SU-DHL-6 (cell line): Measurements from ENCODE around the gene CBFA2T3.

Experiments
- H2AFZ ChIP-seq: fragments of 200-600 bp; sonication (generic); 2 replicates; pipeline ENCODE4 v1.6.1; 2014; ENCODE audit warnings: low read depth, mild to moderate bottlenecking, moderate library complexity, mixed read lengths, antibody characterized with exemption, low read length; ENCODE audit not compliant: severe bottlenecking
- H3F3A ChIP-seq: fragments of 200-600 bp; shearing (Covaris generic); 2 replicates; pipeline ENCODE4 v1.6.0; 2016; ENCODE audit warnings: antibody characterized with exemption, mild to moderate bottlenecking; ENCODE audit not compliant: insufficient read depth
- H3K27ac ChIP-seq: fragments of 200-600 bp; sonication (generic); 2 replicates; pipeline ENCODE4 v1.5.1; 2016; ENCODE audit warnings: low read depth, mild to moderate bottlenecking, low read length, moderate library complexity, mixed read lengths
- H3K27me3 ChIP-seq: fragments of 200-600 bp; sonication (generic), shearing (Covaris generic); 2 replicates; pipeline ENCODE4 v1.6.0; 2014; ENCODE audit warnings: mild to moderate bottlenecking, low read length
- H3K36me3 ChIP-seq: fragments of 200-600 bp; sonication (generic); 2 replicates; pipeline ENCODE4 v1.6.1; 2014; ENCODE audit warnings: mild to moderate bottlenecking, low read length, mixed read lengths
- H3K4me2 ChIP-seq: fragments of 300-600, 200-600 bp; shearing (Covaris generic), sonication (generic); 2 replicates; pipeline ENCODE4 v1.6.0; 2014; ENCODE audit warnings: low read length, low read depth, mild to moderate bottlenecking; ENCODE audit not compliant: poor library complexity, severe bottlenecking
- H3K4me3 ChIP-seq: fragments of 200-600 bp; sonication (generic); 2 replicates; pipeline ENCODE4 v1.5.1; 2014; ENCODE audit warnings: antibody characterized with exemption, low read length, mild to moderate bottlenecking, mixed read lengths; ENCODE audit not compliant: insufficient read depth, poor library complexity, severe bottlenecking
- H3K79me2 ChIP-seq: fragments of 200-600 bp; sonication (generic); 2 replicates; pipeline ENCODE4 v1.6.1; 2014; ENCODE audit warnings: mild to moderate bottlenecking, low read length, moderate library complexity; ENCODE audit not compliant: insufficient read depth
- H3K9ac ChIP-seq: fragments of 200-600 bp; sonication (generic); 2 replicates; pipeline ENCODE4 v1.7.0; 2014; ENCODE audit warnings: mild to moderate bottlenecking, low read length
- H3K9me2 ChIP-seq: fragments of 200-600 bp; sonication (generic); replicated peaks from 2 replicates; pipeline ENCODE4 v1.6.1; 2014; ENCODE audit warnings: low read length; ENCODE audit not compliant: insufficient read depth
- H3K9me3 ChIP-seq: fragments of 200-600 bp; sonication (generic); 2 replicates; pipeline ENCODE4 v1.6.1; 2014; ENCODE audit warnings: low read length, mixed read lengths; ENCODE audit not compliant: insufficient read depth
- H4K20me1 ChIP-seq: fragments of 200-600 bp; sonication (generic); 2 replicates; pipeline ENCODE4 v1.6.1; 2014; ENCODE audit warnings: low read depth, mild to moderate bottlenecking, antibody characterized with exemption, low read length, moderate library complexity, mixed read lengths
- EZH2phosphoT487 ChIP-seq: fragments of 200-600 bp; sonication (generic), shearing (Covaris generic); conservative IDR thresholded peaks from 2 replicates; pipeline ENCODE4 v1.6.1; 2018; ENCODE audit warnings: mild to moderate bottlenecking, antibody characterized with exemption, low read length, moderate library complexity, mixed read lengths
- TF ChIP-seq, protein P1 (sequence below): fragments of 200-600 bp; sonication (generic); IDR thresholded peaks from one replicate; pipeline ENCODE4 v1.5.1; 2017; ENCODE audit warnings: antibody characterized with exemption, mild to moderate bottlenecking, low read length, moderate library complexity; ENCODE audit not compliant: insufficient read depth, poor library complexity, severe bottlenecking

CBFA2T3 gene

DNA sequence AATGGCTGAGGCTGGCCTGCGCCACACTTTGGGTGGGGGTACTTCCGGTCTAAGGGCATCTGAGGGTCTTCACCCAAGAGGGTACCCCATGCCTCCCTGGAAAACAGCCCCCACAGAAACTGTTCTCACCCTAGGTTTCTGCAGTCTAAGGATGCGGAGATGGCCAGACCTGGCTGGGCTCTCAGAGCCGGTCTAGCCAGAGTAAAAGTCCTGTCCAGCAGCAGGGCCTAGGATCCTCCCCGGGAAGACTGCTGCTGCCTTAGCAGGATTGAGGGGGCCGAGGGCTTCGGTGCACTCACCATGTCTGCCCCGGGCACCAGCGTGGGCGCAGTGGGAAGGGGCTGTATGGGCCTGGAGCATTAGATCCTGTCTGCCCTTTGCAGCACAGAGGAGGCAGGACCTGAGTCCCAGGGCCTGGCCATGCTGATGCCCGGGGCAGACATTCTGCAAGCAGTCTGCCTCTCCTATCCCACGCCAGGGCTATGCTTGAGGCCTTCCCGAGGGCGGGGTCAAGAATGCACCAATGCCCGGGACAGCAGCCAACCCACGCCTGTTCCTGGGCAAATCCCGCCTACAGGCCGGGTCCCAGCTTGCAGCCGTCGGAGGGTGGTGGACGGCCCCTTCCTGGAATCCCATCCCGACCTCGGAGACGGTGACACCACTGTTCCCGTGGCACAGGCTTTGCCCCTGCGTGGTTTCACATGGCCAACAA lies 54.7 kb downstream of the CBFA2T3 start:
- Histone ChIP-seq H3K9me3 (no peaks in the 10 kb centered on the region), H3F3A (no peaks in the 10 kb centered on the region), H3K27me3 (no peaks in the 10 kb centered on the region), H3K4me3 (no peak overlapping the region), H4K20me1 (peaks cover 8% of the 10 kb centered on the region; the same call in 1 of the 2 replicates), H3K27ac (no peak overlapping the region), H3K9me2 (no peaks in the 10 kb centered on the region), H2AFZ (no peak overlapping the region), H3K4me2 (no peak overlapping the region), H3K9ac (no peak overlapping the region), H3K79me2 (peaks cover 98% of the 10 kb centered on the region), H3K36me3 (no peaks in the 10 kb centered on the region)
- no peak for TF ChIP-seq EZH2phosphoT487
- TF ChIP-seq, protein P1, sequence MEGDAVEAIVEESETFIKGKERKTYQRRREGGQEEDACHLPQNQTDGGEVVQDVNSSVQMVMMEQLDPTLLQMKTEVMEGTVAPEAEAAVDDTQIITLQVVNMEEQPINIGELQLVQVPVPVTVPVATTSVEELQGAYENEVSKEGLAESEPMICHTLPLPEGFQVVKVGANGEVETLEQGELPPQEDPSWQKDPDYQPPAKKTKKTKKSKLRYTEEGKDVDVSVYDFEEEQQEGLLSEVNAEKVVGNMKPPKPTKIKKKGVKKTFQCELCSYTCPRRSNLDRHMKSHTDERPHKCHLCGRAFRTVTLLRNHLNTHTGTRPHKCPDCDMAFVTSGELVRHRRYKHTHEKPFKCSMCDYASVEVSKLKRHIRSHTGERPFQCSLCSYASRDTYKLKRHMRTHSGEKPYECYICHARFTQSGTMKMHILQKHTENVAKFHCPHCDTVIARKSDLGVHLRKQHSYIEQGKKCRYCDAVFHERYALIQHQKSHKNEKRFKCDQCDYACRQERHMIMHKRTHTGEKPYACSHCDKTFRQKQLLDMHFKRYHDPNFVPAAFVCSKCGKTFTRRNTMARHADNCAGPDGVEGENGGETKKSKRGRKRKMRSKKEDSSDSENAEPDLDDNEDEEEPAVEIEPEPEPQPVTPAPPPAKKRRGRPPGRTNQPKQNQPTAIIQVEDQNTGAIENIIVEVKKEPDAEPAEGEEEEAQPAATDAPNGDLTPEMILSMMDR: no peak

DNA sequence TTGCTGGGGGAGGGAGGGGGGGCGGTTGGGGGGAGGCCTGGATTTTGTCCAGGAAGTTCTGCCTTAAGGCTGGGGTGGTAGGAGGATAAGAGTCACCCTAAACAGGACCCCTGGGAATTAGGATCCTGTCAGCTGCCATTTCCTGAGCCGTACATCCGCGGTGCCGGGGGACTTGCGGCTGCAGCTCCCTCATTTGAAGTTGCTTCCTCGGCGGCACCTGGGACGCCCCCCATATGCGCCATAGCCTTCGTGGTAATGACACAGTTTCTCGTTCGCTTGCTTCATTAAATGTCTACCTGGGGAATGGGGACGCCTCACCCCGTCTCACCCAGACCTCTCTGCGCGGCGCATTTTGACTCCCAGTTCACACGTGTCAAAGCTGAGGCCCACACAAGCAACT lies 55.4 kb downstream of the CBFA2T3 start:
- peaks cover 98% of the 10 kb centered on the region for H3K79me2 ChIP-seq
- no peak overlapping the region for H3K9ac ChIP-seq
- H3K9me2 ChIP-seq: no peaks in the 10 kb centered on the region
- TF ChIP-seq, protein P1: no peak
- no peak for TF ChIP-seq EZH2phosphoT487
- no peaks in the 10 kb centered on the region for H3K27me3 ChIP-seq
- no peaks in the 10 kb centered on the region for H3K9me3 ChIP-seq
- no peak overlapping the region for H3K4me3 ChIP-seq
- no peak overlapping the region for H3K27ac ChIP-seq
- peaks cover 4% of the 10 kb centered on the region; the same call in 1 of the 2 replicates for H4K20me1 ChIP-seq
- H3K36me3 ChIP-seq: no peaks in the 10 kb centered on the region
- H3F3A ChIP-seq: no peaks in the 10 kb centered on the region
- no peak overlapping the region for H2AFZ ChIP-seq
- H3K4me2 ChIP-seq: no peak overlapping the region

DNA sequence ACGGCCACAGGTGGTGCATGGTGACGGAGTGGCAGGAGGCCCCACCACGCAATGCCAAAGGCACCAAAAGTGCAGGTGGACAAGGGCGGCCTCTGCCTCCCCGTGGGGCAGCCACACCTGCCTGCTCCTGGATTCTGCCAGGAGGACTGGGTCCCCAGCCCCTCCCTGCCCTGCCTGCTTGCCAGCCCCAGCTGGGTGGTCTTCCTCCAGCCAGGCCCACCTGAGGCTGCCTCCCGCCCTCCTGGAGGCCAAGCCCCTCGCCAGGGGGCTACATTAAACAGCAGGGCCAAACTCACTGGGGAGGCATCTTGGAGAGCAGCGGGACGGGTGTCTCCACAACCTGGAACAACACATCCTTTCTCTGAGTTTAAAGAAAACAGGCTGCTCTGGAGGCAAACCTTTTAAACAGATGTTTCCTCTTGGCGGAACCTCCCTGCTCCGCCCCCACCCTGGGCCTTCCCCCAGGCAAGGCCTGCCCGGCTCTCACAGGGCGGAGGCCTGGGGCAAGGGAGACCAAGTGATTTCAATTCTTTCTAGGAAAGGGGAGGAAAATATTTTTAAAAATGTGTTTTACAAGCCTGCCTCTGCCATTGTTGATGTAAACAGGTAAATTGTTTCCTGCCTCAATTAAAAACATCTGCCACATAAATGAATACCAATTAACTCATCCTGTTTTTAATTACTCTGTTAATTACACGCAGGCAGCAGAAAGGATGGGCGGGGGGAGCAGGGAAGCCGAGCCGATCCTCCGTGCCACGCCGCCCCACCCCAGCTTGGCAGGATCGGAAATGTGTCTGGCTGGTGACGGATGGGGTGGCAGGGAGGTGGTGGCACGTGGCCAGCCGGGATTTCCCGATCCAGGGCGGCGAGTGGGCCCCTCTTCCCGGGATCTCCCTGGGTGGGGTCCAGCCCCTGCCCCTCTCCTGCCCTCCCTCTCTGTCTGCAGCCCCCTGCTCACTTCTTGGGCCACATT lies 56.1 kb downstream of the CBFA2T3 start:
- H3K36me3 ChIP-seq: no peaks in the 10 kb centered on the region
- H3K4me2 ChIP-seq: no peak overlapping the region
- H4K20me1 ChIP-seq: peaks cover 5% of the 10 kb centered on the region; the same call in 1 of the 2 replicates
- no peaks in the 10 kb centered on the region for H3K9me2 ChIP-seq
- H3K9me3 ChIP-seq: no peaks in the 10 kb centered on the region
- H3K4me3 ChIP-seq: no peak overlapping the region
- no peaks in the 10 kb centered on the region for H3K27me3 ChIP-seq
- H3F3A ChIP-seq: no peaks in the 10 kb centered on the region
- H3K27ac ChIP-seq: no peak overlapping the region
- TF ChIP-seq, protein P1: no peak
- no peak for TF ChIP-seq EZH2phosphoT487
- no peak overlapping the region for H3K9ac ChIP-seq
- no peak overlapping the region for H2AFZ ChIP-seq
- H3K79me2 ChIP-seq: peaks cover 97% of the 10 kb centered on the region
